ENCODE measurements around the gene AKAP6. TPM values are rescaled to one million over a fixed set of nuclear protein-coding genes. Genes with fewer than 3 reads are reported as not detected.

Gene AKAP6
- total RNA-seq, 1 experiment from 2014 or later, result 1.1 TPM

DNA sequence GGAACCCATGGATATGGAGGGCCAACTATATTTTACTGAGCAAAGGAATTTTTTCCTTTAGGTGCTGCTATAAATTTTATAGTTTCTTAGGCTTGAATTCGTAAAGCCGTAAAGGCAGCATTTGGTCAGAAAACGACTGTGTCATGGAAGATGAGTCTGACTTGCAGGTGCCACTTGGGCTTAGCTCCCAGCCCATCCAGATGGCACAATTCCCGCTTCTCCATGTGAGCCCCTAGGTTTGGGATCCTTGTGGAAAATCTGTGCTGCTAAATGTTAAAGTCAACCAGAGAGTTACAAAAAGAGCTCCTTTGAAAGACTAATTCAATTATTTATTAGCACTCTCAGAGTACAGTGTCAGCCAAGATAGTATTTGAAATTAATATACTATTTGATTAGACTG, 489.5 kb downstream of the AKAP6 start:
- Histone ChIP-seq H3K4ac (ENCODE audit: low read depth, low read length) (no peak overlapping the region), H2AK5ac (ENCODE audit: insufficient read length, low read length) (no peak overlapping the region), H3K56ac (ENCODE audit: insufficient read length, low read depth, low read length) (no peak overlapping the region), H2BK12ac (ENCODE audit: insufficient read length, low read depth, low read length) (no peak overlapping the region), H3K14ac (ENCODE audit: insufficient read depth, low read length) (no peak overlapping the region), H4K8ac (replicated peaks; ENCODE audit: insufficient read length, low read depth, low read length) (no peak overlapping the region), H2AFZ (ENCODE audit: low read length) (no peak overlapping the region), H3K9ac (ENCODE audit: extremely low read depth, insufficient read length, low read length) (no peak overlapping the region), H4K20me1 (ENCODE audit: control insufficient read depth, insufficient read depth, insufficient read length) (no peaks in the 10 kb centered on the region), H4K5ac (ENCODE audit: insufficient read length, low read depth, low read length) (no peak overlapping the region), H3K4me1 (ENCODE audit: insufficient read depth, low read length) (peaks cover 5% of the 10 kb centered on the region; the same call in 1 of the 2 replicates), H3K27ac (ENCODE audit: insufficient read length, low read depth, low read length) (no peak overlapping the region), H3K9me3 (ENCODE audit: control insufficient read depth, low read depth, low read length) (no peaks in the 10 kb centered on the region), H2BK120ac (ENCODE audit: low read depth, low read length, poor library complexity, severe bottlenecking) (no peak overlapping the region), H2BK5ac (ENCODE audit: insufficient read length, low read length) (no peak overlapping the region), H3K23me2 (ENCODE audit: insufficient read length, low read depth, low read length, poor library complexity, severe bottlenecking) (no peaks in the 10 kb centered on the region), H4K91ac (ENCODE audit: insufficient read length, low read depth, low read length) (no peak overlapping the region), H3K23ac (ENCODE audit: insufficient read length, low read depth, low read length) (no peak overlapping the region), H3K79me1 (ENCODE audit: insufficient read depth, low read depth, low read length, poor library complexity, severe bottlenecking) (no peaks in the 10 kb centered on the region), H3K4me2 (ENCODE audit: insufficient read depth, insufficient read length, low read length) (no peak overlapping the region), H3K18ac (ENCODE audit: insufficient read length, low read depth, low read length) (no peak overlapping the region), H3T11ph (ENCODE audit: low read length) (no peak overlapping the region), H3K79me2 (ENCODE audit: insufficient read depth, low read length) (no peaks in the 10 kb centered on the region), H2BK20ac (ENCODE audit: low read depth, low read length, poor library complexity, severe bottlenecking) (no peak overlapping the region), H3K27me3 (ENCODE audit: insufficient read depth, low read length) (no peaks in the 10 kb centered on the region), H2BK15ac (ENCODE audit: low read depth, low read length) (no peak overlapping the region)
- TF ChIP-seq, protein P1, sequence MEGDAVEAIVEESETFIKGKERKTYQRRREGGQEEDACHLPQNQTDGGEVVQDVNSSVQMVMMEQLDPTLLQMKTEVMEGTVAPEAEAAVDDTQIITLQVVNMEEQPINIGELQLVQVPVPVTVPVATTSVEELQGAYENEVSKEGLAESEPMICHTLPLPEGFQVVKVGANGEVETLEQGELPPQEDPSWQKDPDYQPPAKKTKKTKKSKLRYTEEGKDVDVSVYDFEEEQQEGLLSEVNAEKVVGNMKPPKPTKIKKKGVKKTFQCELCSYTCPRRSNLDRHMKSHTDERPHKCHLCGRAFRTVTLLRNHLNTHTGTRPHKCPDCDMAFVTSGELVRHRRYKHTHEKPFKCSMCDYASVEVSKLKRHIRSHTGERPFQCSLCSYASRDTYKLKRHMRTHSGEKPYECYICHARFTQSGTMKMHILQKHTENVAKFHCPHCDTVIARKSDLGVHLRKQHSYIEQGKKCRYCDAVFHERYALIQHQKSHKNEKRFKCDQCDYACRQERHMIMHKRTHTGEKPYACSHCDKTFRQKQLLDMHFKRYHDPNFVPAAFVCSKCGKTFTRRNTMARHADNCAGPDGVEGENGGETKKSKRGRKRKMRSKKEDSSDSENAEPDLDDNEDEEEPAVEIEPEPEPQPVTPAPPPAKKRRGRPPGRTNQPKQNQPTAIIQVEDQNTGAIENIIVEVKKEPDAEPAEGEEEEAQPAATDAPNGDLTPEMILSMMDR (conservative IDR thresholded peaks at IDR 0.05), result no peak
- no CpG with 5 or more reads among the region's 4 CpGs for WGBS (ENCODE audit: extremely low coverage, insufficient read length, low lambda C conversion rate)
- Mint-ChIP-seq H3K4me3 (no peak overlapping the region), H3K36me3 (ENCODE audit: insufficient read depth in 1 of 3, low read depth in 3 of 3) (no peaks in the 10 kb centered on the region), H3K4me1 (peaks cover 11 to 14% of the 10 kb centered on the region in 2 experiments), H3K27ac (no peak overlapping the region; a peak in 1 of 7 replicates), H3K9me3 (no peaks in the 10 kb centered on the region), H3K27me3 (ENCODE audit: low read depth) (no peaks in the 10 kb centered on the region)
- no peak for DNase-seq

All from H9 (cell line).